ENCODE results near the gene FAM98B. TPM values are rescaled to one million over a fixed set of nuclear protein-coding genes. Genes with fewer than 3 reads are reported as not detected.
"Not testable (repeated sequence)": the region's sequence is repeated elsewhere in the genome, so short reads cannot be mapped to it uniquely, and the experiment has no call there.

The FAM98B gene
- polyA plus RNA-seq: 10 to 100 TPM in 1 of 3 donors, 1 to 10 TPM in 2; 3.3 to 14.2 (median 7.9) TPM

GRCh38 chr15:38453971-38454695 is at the start of gene FAM98B:
Gene FAM98B (plus strand): TSS chr15:38454127. CDS start chr15:38454162, 35 bp downstream.
- 0% methylated on average over 49 of the region's 49 CpGs for WGBS, 3 donors

GRCh38 chr15:38406436-38406835 is 47.5 kb upstream of the FAM98B start:
- WGBS, 3 donors: 65 to 70% (median 68%) methylated on average over 7 of the region's 7 CpGs
- H3K27ac ChIP-seq (ENCODE audit: low read depth, low read length): no peak overlapping the region

More at GRCh38 chr15:38453971-38454695, at the start of gene FAM98B:
- H3K27ac ChIP-seq (ENCODE audit: low read depth, low read length): no peak within 1 kb of the TSS

DNA sequence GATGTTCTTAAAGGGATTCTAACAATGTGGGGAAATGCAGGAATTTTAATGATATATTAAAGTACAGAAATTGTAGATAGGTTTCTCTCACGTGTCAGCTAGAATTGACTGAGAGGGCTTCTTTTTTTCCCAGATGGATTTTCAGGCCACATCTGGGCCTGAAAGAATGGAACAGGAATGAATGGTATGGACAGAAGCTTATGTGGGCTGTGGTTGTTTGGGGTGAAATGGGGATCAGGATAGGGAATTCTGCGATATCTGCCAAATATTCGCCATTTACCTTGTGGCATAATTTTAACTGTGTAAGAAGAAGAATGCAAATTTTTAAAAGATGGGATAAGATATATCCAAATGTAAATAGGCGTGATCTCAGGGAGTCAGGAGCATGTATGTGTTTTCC is 45.4 kb upstream of the FAM98B start:
- WGBS, 3 donors: 84 to 93% (median 91%) methylated on average over 4 of the region's 4 CpGs
- no peak overlapping the region for H3K27ac ChIP-seq (ENCODE audit: low read depth, low read length)

- no peak overlapping the region for H3K27ac ChIP-seq (ENCODE audit: low read depth, low read length)
- WGBS, 3 donors: 27 to 66% (median 30%) methylated on average over 3 of the region's 3 CpGs
Measured at GRCh38 chr15:38411902-38412301, 42.0 kb upstream of the FAM98B start.

DNA sequence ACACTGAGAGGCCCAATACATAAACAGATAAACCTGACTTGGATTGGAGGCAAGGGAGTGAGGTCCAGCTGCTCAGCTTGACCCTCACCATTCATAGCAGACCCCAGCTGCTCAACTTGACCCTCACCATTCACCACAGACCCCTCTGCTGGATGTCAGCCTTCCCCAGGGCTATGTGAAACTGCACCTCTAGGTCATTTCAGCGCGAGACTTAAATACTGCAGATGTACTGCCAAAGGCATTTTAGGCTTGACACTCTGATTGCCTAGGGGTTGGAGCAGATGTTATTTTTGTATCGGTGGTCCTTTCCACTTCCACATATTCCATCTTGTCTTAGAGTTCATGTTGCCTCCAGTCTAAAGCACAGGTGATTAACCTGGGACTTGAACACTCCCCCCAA is 41.5 kb upstream of the FAM98B start:
- 61 to 67% (median 61%) methylated on average over 3 of the region's 3 CpGs for WGBS, 3 donors
- no peak overlapping the region for H3K27ac ChIP-seq (ENCODE audit: low read depth, low read length)

DNA sequence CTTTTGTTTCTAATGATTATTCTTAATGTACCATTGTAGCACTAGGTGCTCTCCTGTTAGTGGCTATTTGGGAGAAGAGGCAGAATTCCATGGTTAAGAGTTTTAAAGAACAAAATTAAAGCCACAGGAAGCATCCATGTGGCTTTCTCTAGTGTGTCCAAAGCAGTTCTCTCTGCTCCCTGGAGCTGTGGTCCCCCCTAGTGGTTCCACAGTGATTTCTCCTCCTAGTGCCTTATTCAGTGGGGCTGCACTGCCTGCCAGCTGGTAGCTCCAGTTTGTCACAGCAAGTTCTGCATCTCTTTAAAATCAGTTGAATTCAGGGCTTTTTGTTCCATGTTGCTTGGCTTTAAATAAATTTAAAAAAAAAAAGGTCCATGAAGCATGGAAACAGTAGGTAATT is 39.6 kb upstream of the FAM98B start:
- H3K27ac ChIP-seq (ENCODE audit: low read depth, low read length): no peak overlapping the region

- 67 to 81% (median 68%) methylated on average over 4 of the region's 4 CpGs for WGBS, 3 donors
- H3K27ac ChIP-seq (ENCODE audit: low read depth, low read length): no peak overlapping the region
Measured at GRCh38 chr15:38421069-38421690, 32.7 kb upstream of the FAM98B start.

- 78 to 84% (median 78%) methylated on average over 4 of the region's 4 CpGs for WGBS, 3 donors
- no peak overlapping the region for H3K27ac ChIP-seq (ENCODE audit: low read depth, low read length)
Measured at GRCh38 chr15:38424101-38424552, 29.8 kb upstream of the FAM98B start.

DNA sequence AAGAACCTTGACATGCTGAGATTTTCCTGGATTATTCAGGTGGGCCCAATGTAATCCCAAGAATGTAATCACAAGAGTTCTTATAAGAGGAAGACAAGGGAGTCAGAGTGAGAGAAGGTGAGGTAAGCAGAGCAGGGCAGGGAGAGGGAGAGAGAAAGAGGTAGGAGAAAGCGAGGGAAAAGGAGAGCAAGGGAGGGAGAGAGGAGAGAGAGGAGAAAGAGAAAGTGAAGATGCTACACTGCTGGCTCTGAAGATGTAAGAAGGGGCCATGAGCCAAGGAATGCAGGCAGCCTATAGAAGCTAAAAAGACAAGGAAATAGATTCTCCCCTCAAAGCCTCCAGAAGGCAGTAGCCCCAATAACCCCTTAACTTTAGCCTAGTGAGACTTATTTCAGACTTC is 28.7 kb upstream of the FAM98B start:
- 84 to 100% (median 89%) methylated on average over 1 of the region's 1 CpG for WGBS, 3 donors
- no peak overlapping the region for H3K27ac ChIP-seq (ENCODE audit: low read depth, low read length)

GRCh38 chr15:38427380-38427779 is 26.5 kb upstream of the FAM98B start:
- no peak overlapping the region for H3K27ac ChIP-seq (ENCODE audit: low read depth, low read length)
- 76 to 91% (median 90%) methylated on average over 1 of the region's 1 CpG for WGBS, 3 donors

- no peak overlapping the region for H3K27ac ChIP-seq (ENCODE audit: low read depth, low read length)
- WGBS, 3 donors: 59 to 79% (median 77%) methylated on average over 3 of the region's 3 CpGs
Measured at GRCh38 chr15:38430106-38430760, 23.7 kb upstream of the FAM98B start.

GRCh38 chr15:38436993-38437392 is 16.9 kb upstream of the FAM98B start:
- H3K27ac ChIP-seq (ENCODE audit: low read depth, low read length): no peak overlapping the region
- WGBS, 3 donors: 0 to 41% (median 29%) methylated on average over 1 of the region's 1 CpG

DNA sequence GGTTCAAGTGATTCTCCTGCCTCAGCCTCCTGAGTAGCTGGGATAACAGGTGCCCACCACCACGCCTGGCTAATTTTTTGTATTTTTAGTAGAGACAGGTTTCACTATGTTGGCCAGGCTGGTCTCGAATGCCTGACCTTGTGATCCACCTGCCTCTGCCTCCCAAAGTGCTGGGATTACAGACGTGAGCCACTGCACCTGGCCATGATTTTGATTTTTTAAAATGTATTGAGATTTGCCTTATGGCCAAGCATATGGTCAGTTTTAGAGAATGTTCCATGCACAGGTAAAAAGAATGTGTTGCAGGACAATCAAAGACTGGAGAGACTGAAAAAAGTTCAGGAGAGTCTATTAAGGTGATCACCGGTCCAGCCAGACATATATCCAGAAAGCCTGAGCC is 16.3 kb upstream of the FAM98B start:
- WGBS, 3 donors: 71 to 80% (median 79%) methylated on average over 4 of the region's 4 CpGs
- not testable (repeated sequence) for H3K27ac ChIP-seq (ENCODE audit: low read depth, low read length)

- 57 to 82% (median 57%) methylated on average over 2 of the region's 2 CpGs for WGBS, 3 donors
- H3K27ac ChIP-seq (ENCODE audit: low read depth, low read length): no peak overlapping the region
Measured at GRCh38 chr15:38438031-38438986, 15.6 kb upstream of the FAM98B start.

- 22 to 23% (median 23%) methylated on average over 9 of the region's 9 CpGs for WGBS, 3 donors
- H3K27ac ChIP-seq (ENCODE audit: low read depth, low read length): no peak overlapping the region
Measured at GRCh38 chr15:38440353-38441129, 13.4 kb upstream of the FAM98B start.

- WGBS, 3 donors: 88 to 100% (median 90%) methylated on average over 3 of the region's 3 CpGs
- H3K27ac ChIP-seq (ENCODE audit: low read depth, low read length): no peak overlapping the region
Measured at GRCh38 chr15:38441130-38441519, 12.8 kb upstream of the FAM98B start.

GRCh38 chr15:38454696-38455090 is 766 bp downstream of the FAM98B start:
- no peak overlapping the region for H3K27ac ChIP-seq (ENCODE audit: low read depth, low read length)

GRCh38 chr15:38455092-38455491 is 1.2 kb downstream of the FAM98B start:
- WGBS, 3 donors: 6 to 8% (median 7%) methylated on average over 4 of the region's 4 CpGs
- H3K27ac ChIP-seq (ENCODE audit: low read depth, low read length): no peak overlapping the region

More at GRCh38 chr15:38454696-38455090, 766 bp downstream of the FAM98B start:
- WGBS, 3 donors: 0 to 1% (median 1%) methylated on average over 12 of the region's 12 CpGs
